ENCODE results near the gene GMDS.

Gene GMDS

GRCh38 chr6:1946583-1946982 is 298.8 kb downstream of the GMDS start:
- no peak for TF ChIP-seq CTCF (IDR thresholded peaks at IDR 0.05; ENCODE audit: insufficient read depth, low read depth, low read length, missing control alignments)
- no peak for DNase-seq (ENCODE audit: low read depth)
- no peak overlapping the region for H3K4me3 ChIP-seq (ENCODE audit: low read depth, low read length)

GRCh38 chr6:1945235-1945832 is 300.1 kb downstream of the GMDS start:
- DNase-seq (ENCODE audit: low read depth) = no peak
- no peak overlapping the region for H3K4me3 ChIP-seq (ENCODE audit: low read depth, low read length)
- TF ChIP-seq CTCF (IDR thresholded peaks at IDR 0.05; ENCODE audit: insufficient read depth, low read depth, low read length, missing control alignments) = no peak

GRCh38 chr6:1942834-1943233 is 302.6 kb downstream of the GMDS start:
- H3K4me3 ChIP-seq (ENCODE audit: low read depth, low read length) = no peak overlapping the region

GRCh38 chr6:1941534-1941933 is 303.9 kb downstream of the GMDS start:
- H3K4me3 ChIP-seq (ENCODE audit: low read depth, low read length) = no peak overlapping the region
- TF ChIP-seq CTCF (IDR thresholded peaks at IDR 0.05; ENCODE audit: insufficient read depth, low read depth, low read length, missing control alignments) = no peak
- DNase-seq (ENCODE audit: low read depth) = no peak

More at GRCh38 chr6:1942834-1943233, 302.6 kb downstream of the GMDS start:
- no peak for TF ChIP-seq CTCF (IDR thresholded peaks at IDR 0.05; ENCODE audit: insufficient read depth, low read depth, low read length, missing control alignments)
- peak; percentile 17 for DNase-seq (ENCODE audit: low read depth)

- peak; percentile 41 for DNase-seq (ENCODE audit: low read depth)
- no peak overlapping the region for H3K4me3 ChIP-seq (ENCODE audit: low read depth, low read length)
- no peak for TF ChIP-seq CTCF (IDR thresholded peaks at IDR 0.05; ENCODE audit: insufficient read depth, low read depth, low read length, missing control alignments)
Observed at GRCh38 chr6:1940381-1940780, 305.0 kb downstream of the GMDS start.

- DNase-seq (ENCODE audit: low read depth) = no peak
- no peak overlapping the region for H3K4me3 ChIP-seq (ENCODE audit: low read depth, low read length)
- no peak for TF ChIP-seq CTCF (IDR thresholded peaks at IDR 0.05; ENCODE audit: insufficient read depth, low read depth, low read length, missing control alignments)
Observed at GRCh38 chr6:1933292-1933691, 312.1 kb downstream of the GMDS start.

- TF ChIP-seq CTCF (IDR thresholded peaks at IDR 0.05; ENCODE audit: insufficient read depth, low read depth, low read length, missing control alignments) = no peak
- no peak for DNase-seq (ENCODE audit: low read depth)
- no peak overlapping the region for H3K4me3 ChIP-seq (ENCODE audit: low read depth, low read length)
Observed at GRCh38 chr6:1931817-1932216, 313.6 kb downstream of the GMDS start.
